Breast epithelium (tissue), 4 donors: Measurements from ENCODE around the gene LDLRAD4. TPM values are rescaled to one million over a fixed set of nuclear protein-coding genes. Genes with fewer than 3 reads are reported as not detected.

Experiments used
- DNase-seq, 2 donors: peaks; one replicate each; pipeline ENCODE4 v3.0.0-alpha.2; 2019; ENCODE audit warnings: low spot score in 2 of 2
- H3K27ac ChIP-seq, 2 donors: fragments of 200-600 bp; sonication (generic) in 1 of 2; one replicate each; pipeline ENCODE4 v1.5.1; 2016 to 2019; ENCODE audit warnings: mild to moderate bottlenecking in 1 of 2
- H3K27me3 ChIP-seq, 2 donors: fragments of 200-600 bp; sonication (generic) in 1 of 2; one replicate each; pipeline versions ENCODE4 v1.5.1 to v1.6.0; 2017 to 2019; ENCODE audit warnings: control low read depth in 1 of 2, mild to moderate bottlenecking in 1 of 2
- H3K36me3 ChIP-seq: fragments of 200-600 bp; one replicate; pipeline ENCODE4 v1.5.1; 2019
- H3K4me1 ChIP-seq, 2 donors: fragments of 200-600 bp; sonication (generic); one replicate each; pipeline ENCODE4 v1.5.1; 2016 to 2019; ENCODE audit warnings: control low read depth in 1 of 2
- H3K4me3 ChIP-seq, 3 donors: fragments of 200-600 bp; sonication (generic); 1 replicate in 2 of 3; 2 replicates in 1 of 3; pipeline ENCODE4 v1.5.1; 2016 to 2019; ENCODE audit warnings: mild to moderate bottlenecking in 3 of 3, moderate library complexity in 2 of 3
- H3K9me3 ChIP-seq, 2 donors: fragments of 200-600 bp; sonication (generic) in 1 of 2; one replicate each; pipeline ENCODE4 v1.5.1; 2016 to 2019; ENCODE audit warnings: control low read depth in 1 of 2
- CTCF ChIP-seq, 3 donors: fragments of 450-650 bp; IDR thresholded peaks; one replicate each; pipeline ENCODE4 v1.5.1; 2016 to 2017; ENCODE audit warnings: antibody characterized with exemption in 3 of 3, mild to moderate bottlenecking in 3 of 3, moderate library complexity in 3 of 3
- POLR2A ChIP-seq: fragments of 450-650 bp; IDR thresholded peaks from one replicate; pipeline ENCODE4 v1.6.1; 2016; ENCODE audit warnings: antibody characterized with exemption, mild to moderate bottlenecking, moderate library complexity
- POLR2AphosphoS5 ChIP-seq, 3 donors: sonication (generic); formaldehyde crosslinking; IDR thresholded peaks; one replicate each; pipeline ENCODE4 v1.6.1; 2017; ENCODE audit warnings: antibody characterized with exemption in 3 of 3
- intact Hi-C: fragments of 100-400 bp; cut with DNase I; formaldehyde crosslinking; loops from one replicate; pipeline ENCODE4 v1.15.1; 2023; ENCODE audit warnings: low total_unique reads
- total RNA-seq, 3 donors: library from RNA; depleted of rRNA; stranded (reverse); fragments of >200 nt; gene quantifications; one replicate each; pipeline ENCODE4 v1.1.0, GENCODE V29; 2016

The LDLRAD4 gene
- total RNA-seq, 3 donors from 2014 or later: 28.5 to 94.3 (median 42.9) TPM

- intact Hi-C loops: no loop called here
- H3K27ac ChIP-seq: no peak overlapping the region
- no peaks in the 10 kb centered on the region for H3K9me3 ChIP-seq
- H3K27me3 ChIP-seq: no peaks in the 10 kb centered on the region
- H3K36me3 ChIP-seq: no peaks in the 10 kb centered on the region
- H3K4me1 ChIP-seq: no peaks in the 10 kb centered on the region
- no peak for DNase-seq
- TF ChIP-seq POLR2A: no peak
- TF ChIP-seq POLR2AphosphoS5 (IDR thresholded peaks at IDR 0.05): no peak
- no peak for TF ChIP-seq CTCF (IDR thresholded peaks at IDR 0.05)
- no peak overlapping the region for H3K4me3 ChIP-seq
These were observed 40.4 kb upstream of the LDLRAD4 start for GRCh38 chr18:13178197-13178596.

DNA sequence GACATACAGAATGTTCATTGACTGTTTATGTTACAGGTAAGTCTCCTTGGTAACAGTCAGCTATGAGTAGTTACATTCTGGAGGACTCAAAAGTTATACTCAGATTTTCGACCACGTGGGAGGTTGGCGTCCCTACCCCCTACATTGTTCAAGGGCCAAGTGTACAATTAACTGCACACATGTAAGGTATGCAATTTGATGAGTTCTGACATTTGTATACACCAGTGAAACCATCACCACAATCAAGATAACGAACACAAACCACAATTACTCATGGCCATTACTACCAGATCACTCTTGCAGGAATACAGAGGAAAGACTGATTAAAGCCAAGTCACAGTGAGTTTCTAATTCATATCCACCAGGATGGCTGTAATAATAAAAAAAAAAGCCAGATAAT, 39.6 kb upstream of the LDLRAD4 start:
- intact Hi-C loops: no loop called here
- TF ChIP-seq POLR2A (no peak), CTCF (IDR thresholded peaks at IDR 0.05) (no peak), POLR2AphosphoS5 (IDR thresholded peaks at IDR 0.05) (no peak)

GRCh38 chr18:13179566-13180113, 38.9 kb upstream of the LDLRAD4 start:
- Histone ChIP-seq H3K9me3 (no peaks in the 10 kb centered on the region), H3K27me3 (no peaks in the 10 kb centered on the region), H3K27ac (no peak overlapping the region), H3K4me3 (no peak overlapping the region), H3K4me1 (no peaks in the 10 kb centered on the region), H3K36me3 (no peaks in the 10 kb centered on the region)
- DNase-seq: no peak
- TF ChIP-seq POLR2A: no peak
- TF ChIP-seq CTCF (IDR thresholded peaks at IDR 0.05): no peak
- intact Hi-C loops: no loop called here

More for the DNA sequence above, 39.6 kb upstream of the LDLRAD4 start:
- Histone ChIP-seq H3K27me3 (no peaks in the 10 kb centered on the region), H3K27ac (no peak overlapping the region), H3K36me3 (no peaks in the 10 kb centered on the region), H3K4me3 (no peak overlapping the region), H3K4me1 (no peaks in the 10 kb centered on the region), H3K9me3 (no peaks in the 10 kb centered on the region)
- DNase-seq: no peak

GRCh38 chr18:13180614-13181375, 37.8 kb upstream of the LDLRAD4 start:
- Histone ChIP-seq H3K27ac (no peak overlapping the region), H3K4me3 (no peak overlapping the region), H3K4me1 (no peaks in the 10 kb centered on the region), H3K36me3 (no peaks in the 10 kb centered on the region), H3K27me3 (no peaks in the 10 kb centered on the region), H3K9me3 (no peaks in the 10 kb centered on the region)
- TF ChIP-seq POLR2AphosphoS5 (IDR thresholded peaks at IDR 0.05) (no peak), CTCF (IDR thresholded peaks at IDR 0.05) (no peak), POLR2A (no peak)
- intact Hi-C loops: no loop called here
- DNase-seq: no peak

DNA sequence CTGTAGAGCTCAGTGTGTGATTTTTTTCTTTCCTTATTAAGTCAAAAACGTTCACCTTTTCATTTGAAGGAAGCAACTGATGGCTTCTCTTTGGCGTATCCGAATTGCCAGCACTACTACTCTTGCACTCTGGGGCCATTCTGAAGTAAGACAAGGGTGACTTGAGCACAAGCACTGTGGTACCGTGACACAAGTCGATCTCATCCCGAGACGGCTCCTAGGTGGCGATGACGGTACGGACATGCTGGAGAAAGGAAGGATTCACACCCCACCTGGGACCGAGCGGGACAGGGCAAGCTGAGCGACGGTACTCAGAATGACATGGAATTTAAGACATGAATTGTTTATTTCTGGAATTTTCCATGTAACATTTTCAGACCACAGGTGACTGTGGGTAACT, 36.8 kb upstream of the LDLRAD4 start:
- Histone ChIP-seq H3K36me3 (no peaks in the 10 kb centered on the region), H3K4me1 (no peaks in the 10 kb centered on the region), H3K9me3 (no peaks in the 10 kb centered on the region), H3K4me3 (no peak overlapping the region), H3K27ac (no peak overlapping the region), H3K27me3 (no peaks in the 10 kb centered on the region)
- intact Hi-C loops: no loop called here
- no peak for TF ChIP-seq POLR2A
- no peak for TF ChIP-seq POLR2AphosphoS5 (IDR thresholded peaks at IDR 0.05)
- TF ChIP-seq CTCF (IDR thresholded peaks at IDR 0.05): no peak
- no peak for DNase-seq
